Astrocyte (in vitro differentiated cells and primary cell): ENCODE results near the gene FHOD1.

ENCODE experiments used
- EZH2 ChIP-seq: IDR thresholded peaks from 2 replicates; pipeline ENCODE4 v1.6.1; 2012; ENCODE audit warnings: mild to moderate bottlenecking, low read length, inconsistent platforms; ENCODE audit not compliant: insufficient read depth
- TF ChIP-seq, protein P1 (sequence below): IDR thresholded peaks from 2 replicates; pipeline ENCODE4 v1.5.1; 2011; ENCODE audit warnings: low read depth, mild to moderate bottlenecking, inconsistent platforms, low read length, moderate library complexity; ENCODE audit not compliant: insufficient read depth

- TF ChIP-seq, protein P1, sequence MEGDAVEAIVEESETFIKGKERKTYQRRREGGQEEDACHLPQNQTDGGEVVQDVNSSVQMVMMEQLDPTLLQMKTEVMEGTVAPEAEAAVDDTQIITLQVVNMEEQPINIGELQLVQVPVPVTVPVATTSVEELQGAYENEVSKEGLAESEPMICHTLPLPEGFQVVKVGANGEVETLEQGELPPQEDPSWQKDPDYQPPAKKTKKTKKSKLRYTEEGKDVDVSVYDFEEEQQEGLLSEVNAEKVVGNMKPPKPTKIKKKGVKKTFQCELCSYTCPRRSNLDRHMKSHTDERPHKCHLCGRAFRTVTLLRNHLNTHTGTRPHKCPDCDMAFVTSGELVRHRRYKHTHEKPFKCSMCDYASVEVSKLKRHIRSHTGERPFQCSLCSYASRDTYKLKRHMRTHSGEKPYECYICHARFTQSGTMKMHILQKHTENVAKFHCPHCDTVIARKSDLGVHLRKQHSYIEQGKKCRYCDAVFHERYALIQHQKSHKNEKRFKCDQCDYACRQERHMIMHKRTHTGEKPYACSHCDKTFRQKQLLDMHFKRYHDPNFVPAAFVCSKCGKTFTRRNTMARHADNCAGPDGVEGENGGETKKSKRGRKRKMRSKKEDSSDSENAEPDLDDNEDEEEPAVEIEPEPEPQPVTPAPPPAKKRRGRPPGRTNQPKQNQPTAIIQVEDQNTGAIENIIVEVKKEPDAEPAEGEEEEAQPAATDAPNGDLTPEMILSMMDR, result no peak
- TF ChIP-seq EZH2, result no peak
These were observed 39.0 kb downstream of the FHOD1 start for GRCh38 chr16:67208154-67208896.
